GM12878 (cell line): Measurements from ENCODE around the gene KCNJ14. TPM values are rescaled to one million over a fixed set of nuclear protein-coding genes. Genes with fewer than 3 reads are reported as not detected.
"Not testable (repeated sequence)": the region's sequence is repeated elsewhere in the genome, so short reads cannot be mapped to it uniquely, and the experiment has no call there.

ENCODE experiments used
- ATAC-seq: fragments of 200-7000 bp; cut with Tn5 transposase; 3 replicates; pipeline ENCODE4 v1.9.1; 2020; ENCODE audit warnings: mild to moderate bottlenecking, moderate library complexity
- BruUV-seq: library from RNA; stranded (reverse); fragments of 400-500 nt; replicated peaks from 2 replicates; lab custom pipeline; 2021; lab: Mats Ljungman, UMichigan
- CTCF ChIA-PET: fragments of 300-600 bp; sonication (Branson Sonifier 250); formaldehyde crosslinking; extraction: SDS; loops from one replicate; lab custom pipeline; 2021; ENCODE audit warnings: inconsistent platforms; lab: Yijun Ruan, JAX
- POLR2A ChIA-PET: fragments of 350-600 bp; formaldehyde crosslinking; extraction: SDS; loops from one replicate; lab custom pipeline; 2021; ENCODE audit warnings: inconsistent platforms; lab: Charles Lee
- RAD21 ChIA-PET: fragments of 300-600 bp; sonication (Branson Sonifier 250); formaldehyde crosslinking; loops from one replicate; lab custom pipeline; 2023; ENCODE audit warnings: antibody characterized with exemption; ENCODE audit not compliant: unreplicated experiment; lab: Charles Lee
- SMC1A ChIA-PET: fragments of 300-600 bp; sonication (Branson Sonifier 250); formaldehyde crosslinking; loops from one replicate; lab custom pipeline; 2023; ENCODE audit not compliant: unreplicated experiment, uncharacterized antibody; lab: Charles Lee
- DNase-seq: peaks from one replicate; pipeline ENCODE4 v3.0.0-alpha.2; 2011; ENCODE audit warnings: low read depth, low spot score
- FAIRE-seq: peaks from 3 replicates; lab custom pipeline; 2011; peaks lifted over from hg19 to GRCh38; lab: Jason Lieb, UNC
- H2AFZ ChIP-seq: 2 replicates; pipeline ENCODE4 v1.6.0; 2011; ENCODE audit warnings: low read depth, low read length, control low read depth; ENCODE audit not compliant: control insufficient read depth
- H3K27ac ChIP-seq: 2 replicates; pipeline ENCODE4 v1.5.1; 2011; ENCODE audit warnings: control low read depth; ENCODE audit not compliant: control insufficient read depth, insufficient read depth
- H3K27me3 ChIP-seq, 2 experiments: replicated peaks in 1 of 2; 2 replicates each; pipeline versions ENCODE4 v1.6.0 to v1.6.1; 2011; ENCODE audit warnings: low read length in 1 of 2; ENCODE audit not compliant: control insufficient read depth in 2 of 2, insufficient read depth in 2 of 2
- H3K36me3 ChIP-seq, 2 experiments: 2 replicates each; pipeline ENCODE4 v1.5.1; 2011; ENCODE audit warnings: low read length in 1 of 2; ENCODE audit not compliant: control insufficient read depth in 2 of 2, insufficient read depth in 2 of 2
- H3K4me1 ChIP-seq: 2 replicates; pipeline ENCODE4 v1.6.1; 2011; ENCODE audit warnings: mild to moderate bottlenecking, low read length, moderate library complexity, mixed read lengths; ENCODE audit not compliant: control insufficient read depth, insufficient read depth
- H3K4me2 ChIP-seq: 2 replicates; pipeline ENCODE4 v1.6.0; 2011; ENCODE audit warnings: control low read depth; ENCODE audit not compliant: control insufficient read depth, insufficient read depth
- H3K4me3 ChIP-seq: fragments of 200-600 bp; sonication (generic); 2 replicates; pipeline ENCODE4 v1.5.1; 2016
- H3K79me2 ChIP-seq: 2 replicates; pipeline ENCODE4 v1.6.0; 2011; ENCODE audit warnings: low read length; ENCODE audit not compliant: control insufficient read depth, insufficient read depth
- H3K9ac ChIP-seq: 2 replicates; pipeline ENCODE4 v1.8.0; 2011; ENCODE audit warnings: low read length, control low read depth, mixed read lengths; ENCODE audit not compliant: control insufficient read depth, insufficient read depth
- H3K9me3 ChIP-seq: replicated peaks from 3 replicates; pipeline ENCODE4 v1.5.1; 2011; ENCODE audit warnings: mild to moderate bottlenecking, low read length; ENCODE audit not compliant: control insufficient read depth, insufficient read depth
- H4K20me1 ChIP-seq: 2 replicates; pipeline ENCODE4 v1.6.0; 2011; ENCODE audit not compliant: control insufficient read depth, insufficient read depth
- BCL11A ChIP-seq: IDR thresholded peaks from 2 replicates; pipeline ENCODE4 v1.6.1; 2011; ENCODE audit warnings: low read depth, low read length
- YBX1 ChIP-seq: fragments of 450-650 bp; IDR thresholded peaks from 2 replicates; pipeline ENCODE4 v1.6.1; 2016; ENCODE audit warnings: antibody characterized with exemption
- WGBS: methylation state at CpG from one replicate; pipeline ENCODE4 v1.1.6; 2016; ENCODE audit warnings: low lambda C conversion rate; ENCODE audit not compliant: insufficient replicate concordance, insufficient coverage; ENCODE audit errors: missing lambda C conversion rate; 5-methylcytosine and 5-hydroxymethylcytosine counted together
- in situ Hi-C: fragments of 300-500 bp; cut with MboI; formaldehyde crosslinking; loops from 9 replicates; pipeline ENCODE4 v1.14.3; 2018; ENCODE audit warnings: mixed read lengths
- intact Hi-C: fragments of 100-400 bp; cut with micrococcal nuclease; formaldehyde crosslinking; loops from one replicate; pipeline ENCODE4 v1.14.2; 2022; ENCODE audit not compliant: unreplicated experiment
- polyA plus RNA-seq, 11 experiments: library from polyadenylated mRNA; depleted of rRNA in 4 of 11; unstranded in 6 of 11; stranded (reverse) in 5 of 11; fragments of >200 nt; fragmentation: Nextera tagmentation in 4 of 11; fragmentation: Illumina TruSeq in 1 of 11; extraction: Ambion mirVana in 4 of 11; extraction: Trizol in 1 of 11; gene quantifications; 1 replicate in 1 of 11; 2 replicates in 10 of 11; pipeline versions ENCODE4 v1.2.1 to v1.2.3, GENCODE V29; 2011 to 2016; ENCODE audit warnings: inconsistent platforms in 2 of 11, missing spikeins in 2 of 11, low read depth in 1 of 11
- total RNA-seq, 4 experiments: library from RNA; depleted of rRNA in 3 of 4; stranded (reverse); fragments of >200 nt in 3 of 4; fragmentation: Illumina TruSeq in 1 of 4; extraction: Trizol in 1 of 4; gene quantifications; 2 replicates each; pipeline versions ENCODE4 v1.2.1 to v1.2.3, GENCODE V29; 2013 to 2021
- TF ChIP-seq, protein P1 (sequence below): fragments of 150-350 bp; IDR thresholded peaks from 2 replicates; pipeline ENCODE4 v1.6.1; 2014; ENCODE audit warnings: mild to moderate bottlenecking, low read depth, low read length

KCNJ14 gene
- total and polyA plus RNA-seq, 10 of the 15 experiments (the other 5 are each of a cell fraction or from before 2014, with no cell fraction given): 0.24 to 1.4 (median 0.42) TPM

DNA sequence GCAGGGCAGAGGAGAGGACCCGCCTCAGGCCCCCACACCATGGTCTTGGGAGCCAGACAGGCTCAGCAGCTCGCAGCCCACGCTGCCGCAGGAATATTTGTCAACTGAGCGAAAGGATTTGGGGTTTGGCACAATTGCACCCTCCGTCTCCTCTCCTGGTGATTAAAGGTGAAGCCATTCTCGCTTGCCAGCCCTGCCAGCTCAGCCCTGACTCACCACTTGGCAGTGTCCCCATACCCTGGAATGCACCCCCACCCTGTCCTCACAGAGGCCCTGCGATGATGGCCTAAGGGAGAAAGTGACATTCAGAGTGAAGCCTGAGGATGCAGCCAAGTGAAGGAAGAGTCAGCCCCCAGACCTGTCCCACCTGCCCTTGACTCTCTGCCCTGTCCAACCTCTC, 32.6 kb downstream of the KCNJ14 start:
- H3K79me2 ChIP-seq: no peaks in the 10 kb centered on the region
- H4K20me1 ChIP-seq: no peaks in the 10 kb centered on the region
- H3K27me3 ChIP-seq: no peaks in the 10 kb centered on the region
- no peak for DNase-seq
- no peak for ATAC-seq
- WGBS: 37% methylated on average over 8 of the region's 8 CpGs
- H2AFZ ChIP-seq: no peak overlapping the region
- TF ChIP-seq BCL11A (no peak), YBX1 (no peak)
- TF ChIP-seq, protein P1, sequence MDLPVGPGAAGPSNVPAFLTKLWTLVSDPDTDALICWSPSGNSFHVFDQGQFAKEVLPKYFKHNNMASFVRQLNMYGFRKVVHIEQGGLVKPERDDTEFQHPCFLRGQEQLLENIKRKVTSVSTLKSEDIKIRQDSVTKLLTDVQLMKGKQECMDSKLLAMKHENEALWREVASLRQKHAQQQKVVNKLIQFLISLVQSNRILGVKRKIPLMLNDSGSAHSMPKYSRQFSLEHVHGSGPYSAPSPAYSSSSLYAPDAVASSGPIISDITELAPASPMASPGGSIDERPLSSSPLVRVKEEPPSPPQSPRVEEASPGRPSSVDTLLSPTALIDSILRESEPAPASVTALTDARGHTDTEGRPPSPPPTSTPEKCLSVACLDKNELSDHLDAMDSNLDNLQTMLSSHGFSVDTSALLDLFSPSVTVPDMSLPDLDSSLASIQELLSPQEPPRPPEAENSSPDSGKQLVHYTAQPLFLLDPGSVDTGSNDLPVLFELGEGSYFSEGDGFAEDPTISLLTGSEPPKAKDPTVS: no peak
- TF ChIP-seq, all 136 proteins: peak for 0
- BruUV-seq: no TSS peak
- Histone ChIP-seq H3K27ac (no peak overlapping the region), H3K36me3 (no peaks in the 10 kb centered on the region), H3K4me2 (no peak overlapping the region), H3K4me1 (peaks cover 20% of the 10 kb centered on the region), H3K9ac (no peak overlapping the region), H3K9me3 (no peaks in the 10 kb centered on the region), H3K4me3 (no peak overlapping the region)
- ChIA-PET POLR2A (no interaction called here), SMC1A (interaction anchor here (1.5 kb wide), 1 partner anchor 86 kb away, joined by 3 read pairs; no protein-coding TSS in a partner anchor), RAD21 (no interaction called here), CTCF (interaction anchor here (1.1 to 6.0 kb wide), 7 partner anchors 14 to 175 kb away, joined by 3 to 155 read pairs (median 6); no protein-coding TSS in a partner anchor)
- intact Hi-C loops: no loop called here
- FAIRE-seq: no peak
- in situ Hi-C loops: no loop called here

DNA sequence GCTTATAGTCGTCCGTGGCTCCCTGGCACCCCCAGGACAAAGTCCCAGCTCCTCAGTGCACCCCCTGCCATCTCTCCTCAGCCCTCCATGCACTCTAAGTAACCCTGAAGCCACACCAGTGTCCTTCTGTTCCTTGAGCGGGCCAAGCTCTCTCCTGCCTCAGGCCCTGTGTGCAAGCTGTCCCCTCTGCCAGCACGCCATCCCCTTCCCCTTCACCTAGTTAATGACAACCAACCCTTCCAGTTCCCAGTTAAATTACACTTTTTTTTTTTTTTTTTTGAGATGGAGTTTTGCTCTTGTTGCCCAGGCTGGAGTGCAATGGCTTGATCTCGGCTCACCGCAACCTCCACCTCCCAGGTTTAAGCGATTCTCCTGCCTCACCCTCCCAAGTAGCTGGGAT, 33.1 kb downstream of the KCNJ14 start:
- BruUV-seq, intact Hi-C loops, H3K4me3 ChIP-seq, ATAC-seq, H3K36me3 ChIP-seq, H3K9ac ChIP-seq, DNase-seq, H2AFZ ChIP-seq, H3K79me2 ChIP-seq, H3K27me3 ChIP-seq, FAIRE-seq, H3K9me3 ChIP-seq, H3K27ac ChIP-seq, H4K20me1 ChIP-seq, in situ Hi-C loops, H3K4me2 ChIP-seq: not testable (repeated sequence)
- CTCF ChIA-PET: interaction anchor here (0.7 to 6.0 kb wide), 10 partner anchors 9 to 184 kb away, joined by 3 to 155 read pairs (median 6); partner anchors contain the start of gene KCNJ14
- SMC1A ChIA-PET: interaction anchor here (3.1 kb wide), 1 partner anchor 96 kb away, joined by 25 read pairs; no protein-coding TSS in a partner anchor
- POLR2A ChIA-PET: interaction anchor here (0.7 kb wide), 1 partner anchor 261 kb away, joined by 4 read pairs; no protein-coding TSS in a partner anchor
- RAD21 ChIA-PET: interaction anchor here (1.2 to 3.7 kb wide), 3 partner anchors 95 to 100 kb away, joined by 3 to 42 read pairs (median 3); no protein-coding TSS in a partner anchor
- WGBS: 53% methylated on average over 7 of the region's 7 CpGs
- H3K4me1 ChIP-seq: peaks cover 20% of the 10 kb centered on the region
